ENCODE measurements around the gene CCNF.

Gene CCNF

GRCh38 chr16:2468725-2469398 lies 39.6 kb downstream of the CCNF start (continued):
- TF ChIP-seq INSM2 (tag by site-specific recombination; IDR thresholded peaks at IDR 0.05) (peak; percentile 28; the same call in 1 of the 2 replicates), KLF16 (tag by site-specific recombination; IDR thresholded peaks at IDR 0.05) (0 out of 2 replicates have a peak, but pooled peaks have one; percentile 24), FEZF1 (tag by site-specific recombination; IDR thresholded peaks at IDR 0.05) (peak; percentile 73), HIC1 (tag by site-specific recombination; IDR thresholded peaks at IDR 0.05) (peak; percentile 60; the same call in 1 of the 2 replicates), ZIC2 (tag by site-specific recombination; IDR thresholded peaks at IDR 0.05) (peak; percentile 97), BCL11B (tag by site-specific recombination; IDR thresholded peaks at IDR 0.05; ENCODE audit: low read depth) (peak; percentile 89; the same call in 1 of the 2 replicates), OVOL3 (tag by site-specific recombination; IDR thresholded peaks at IDR 0.05) (peak; percentile 47; the same call in 1 of the 2 replicates), ZNF292 (tag by site-specific recombination; IDR thresholded peaks at IDR 0.05; ENCODE audit: borderline replicate concordance, low read depth) (no peak), ZNF10 (tag by site-specific recombination; IDR thresholded peaks at IDR 0.05) (0 out of 2 replicates have a peak, but pooled peaks have one; percentile 8), ZNF391 (tag by site-specific recombination; IDR thresholded peaks at IDR 0.05; ENCODE audit: borderline replicate concordance, low read depth) (peak; percentile 23; the same call in 1 of the 2 replicates), ZNF629 (tag by site-specific recombination; IDR thresholded peaks at IDR 0.05) (peak; percentile 69; the same call in 1 of the 2 replicates), ZBTB10 (tag by site-specific recombination; IDR thresholded peaks at IDR 0.05) (0 out of 2 replicates have a peak, but pooled peaks have one; percentile 54), GLIS1 (tag by site-specific recombination; IDR thresholded peaks at IDR 0.05) (peak; percentile 100), ZNF571 (tag by site-specific recombination; IDR thresholded peaks at IDR 0.05) (no peak), EGR2 (tag by site-specific recombination; IDR thresholded peaks at IDR 0.05; ENCODE audit: low read depth) (peak; percentile 90), ZNF335 (tag by site-specific recombination; conservative IDR thresholded peaks at IDR 0.05) (peak; percentile 17), ZBTB21 (tag by site-specific recombination; IDR thresholded peaks at IDR 0.05) (0 out of 2 replicates have a peak, but pooled peaks have one; percentile 23), ZNF433 (tag by site-specific recombination; IDR thresholded peaks at IDR 0.05; ENCODE audit: low read depth) (no peak), SP7 (tag by site-specific recombination; IDR thresholded peaks at IDR 0.05) (peak; percentile 91), ZNF146 (tag by site-specific recombination; IDR thresholded peaks at IDR 0.05) (peak; percentile 11; the same call in 1 of the 2 replicates), GLIS2 (tag by site-specific recombination; IDR thresholded peaks at IDR 0.05) (peak; percentile 83), ZNF18 (tag by site-specific recombination; IDR thresholded peaks at IDR 0.05) (0 out of 2 replicates have a peak, but pooled peaks have one; percentile 14), ZFHX2 (tag by site-specific recombination; conservative IDR thresholded peaks at IDR 0.05) (peak; percentile 92), ZBTB48 (tag by site-specific recombination; IDR thresholded peaks at IDR 0.05) (peak; percentile 80), ZNF350 (tag by site-specific recombination; IDR thresholded peaks at IDR 0.05) (no peak), ZNF837 (tag by site-specific recombination; IDR thresholded peaks at IDR 0.05) (0 out of 2 replicates have a peak, but pooled peaks have one; percentile 18), KLF10 (tag by site-specific recombination; IDR thresholded peaks at IDR 0.05) (peak; percentile 81), OSR2 (tag by site-specific recombination; IDR thresholded peaks at IDR 0.05) (peak; percentile 68), ZNF19 (tag by site-specific recombination; IDR thresholded peaks at IDR 0.05; ENCODE audit: low read depth) (no peak), PATZ1 (tag by site-specific recombination; IDR thresholded peaks at IDR 0.05) (peak; percentile 97)

Measured in HEK293 (cell line).